Epithelial cell of esophagus (primary cell): ENCODE data around the gene PCDHA7.

ENCODE experiments used
- DNase-seq: peaks from one replicate; pipeline ENCODE4 v3.0.0; 2010; ENCODE audit warnings: low read depth
- H3K4me3 ChIP-seq: 2 replicates; pipeline ENCODE4 v1.5.1; 2011; ENCODE audit warnings: mild to moderate bottlenecking, low read length, control low read depth
- TF ChIP-seq, protein P1 (sequence below): IDR thresholded peaks from 2 replicates; pipeline ENCODE4 v1.5.1; 2011; ENCODE audit warnings: low read depth, mild to moderate bottlenecking, low read length, control low read depth, inconsistent platforms; ENCODE audit not compliant: insufficient read depth; ENCODE audit errors: missing control alignments

PCDHA7 gene

GRCh38 chr5:140857177-140857986 lies 23.3 kb downstream of the PCDHA7 start:
- TF ChIP-seq, protein P1, sequence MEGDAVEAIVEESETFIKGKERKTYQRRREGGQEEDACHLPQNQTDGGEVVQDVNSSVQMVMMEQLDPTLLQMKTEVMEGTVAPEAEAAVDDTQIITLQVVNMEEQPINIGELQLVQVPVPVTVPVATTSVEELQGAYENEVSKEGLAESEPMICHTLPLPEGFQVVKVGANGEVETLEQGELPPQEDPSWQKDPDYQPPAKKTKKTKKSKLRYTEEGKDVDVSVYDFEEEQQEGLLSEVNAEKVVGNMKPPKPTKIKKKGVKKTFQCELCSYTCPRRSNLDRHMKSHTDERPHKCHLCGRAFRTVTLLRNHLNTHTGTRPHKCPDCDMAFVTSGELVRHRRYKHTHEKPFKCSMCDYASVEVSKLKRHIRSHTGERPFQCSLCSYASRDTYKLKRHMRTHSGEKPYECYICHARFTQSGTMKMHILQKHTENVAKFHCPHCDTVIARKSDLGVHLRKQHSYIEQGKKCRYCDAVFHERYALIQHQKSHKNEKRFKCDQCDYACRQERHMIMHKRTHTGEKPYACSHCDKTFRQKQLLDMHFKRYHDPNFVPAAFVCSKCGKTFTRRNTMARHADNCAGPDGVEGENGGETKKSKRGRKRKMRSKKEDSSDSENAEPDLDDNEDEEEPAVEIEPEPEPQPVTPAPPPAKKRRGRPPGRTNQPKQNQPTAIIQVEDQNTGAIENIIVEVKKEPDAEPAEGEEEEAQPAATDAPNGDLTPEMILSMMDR, result no peak
- H3K4me3 ChIP-seq, result no peak overlapping the region

DNA sequence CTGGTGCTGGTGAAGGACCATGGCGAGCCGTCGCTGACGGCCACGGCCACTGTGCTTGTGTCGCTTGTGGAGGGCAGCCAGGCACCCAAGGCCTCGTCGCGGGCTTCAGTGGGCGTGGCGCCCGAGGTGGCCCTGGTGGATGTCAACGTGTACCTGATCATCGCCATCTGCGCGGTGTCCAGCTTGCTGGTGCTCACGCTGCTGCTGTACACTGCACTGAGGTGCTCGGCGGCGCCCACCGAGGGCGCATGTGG lies 23.8 kb downstream of the PCDHA7 start:
- no peak for DNase-seq
- H3K4me3 ChIP-seq, result no peak overlapping the region
- TF ChIP-seq, protein P1, result no peak

More at GRCh38 chr5:140857177-140857986, 23.3 kb downstream of the PCDHA7 start:
- DNase-seq, result no peak

GRCh38 chr5:140862441-140863295 lies 28.6 kb downstream of the PCDHA7 start:
- TF ChIP-seq, protein P1, result no peak
- H3K4me3 ChIP-seq, result no peak overlapping the region
- DNase-seq, result no peak

GRCh38 chr5:140868721-140869554 lies 34.9 kb downstream of the PCDHA7 start, which contains the start of gene PCDHA11:
Gene PCDHA11, plus strand, starts transcription at chr5:140868957. Its CDS starts 147 bp downstream, at chr5:140869104.
- H3K4me3 ChIP-seq, result no peak within 1 kb of the TSS
- peak; percentile 15 for DNase-seq
- TF ChIP-seq, protein P1, result peak; percentile 20

- TF ChIP-seq, protein P1, result no peak
- no peak for DNase-seq
- no peak overlapping the region for H3K4me3 ChIP-seq
Measured at GRCh38 chr5:140869555-140869886, 35.5 kb downstream of the PCDHA7 start.

DNA sequence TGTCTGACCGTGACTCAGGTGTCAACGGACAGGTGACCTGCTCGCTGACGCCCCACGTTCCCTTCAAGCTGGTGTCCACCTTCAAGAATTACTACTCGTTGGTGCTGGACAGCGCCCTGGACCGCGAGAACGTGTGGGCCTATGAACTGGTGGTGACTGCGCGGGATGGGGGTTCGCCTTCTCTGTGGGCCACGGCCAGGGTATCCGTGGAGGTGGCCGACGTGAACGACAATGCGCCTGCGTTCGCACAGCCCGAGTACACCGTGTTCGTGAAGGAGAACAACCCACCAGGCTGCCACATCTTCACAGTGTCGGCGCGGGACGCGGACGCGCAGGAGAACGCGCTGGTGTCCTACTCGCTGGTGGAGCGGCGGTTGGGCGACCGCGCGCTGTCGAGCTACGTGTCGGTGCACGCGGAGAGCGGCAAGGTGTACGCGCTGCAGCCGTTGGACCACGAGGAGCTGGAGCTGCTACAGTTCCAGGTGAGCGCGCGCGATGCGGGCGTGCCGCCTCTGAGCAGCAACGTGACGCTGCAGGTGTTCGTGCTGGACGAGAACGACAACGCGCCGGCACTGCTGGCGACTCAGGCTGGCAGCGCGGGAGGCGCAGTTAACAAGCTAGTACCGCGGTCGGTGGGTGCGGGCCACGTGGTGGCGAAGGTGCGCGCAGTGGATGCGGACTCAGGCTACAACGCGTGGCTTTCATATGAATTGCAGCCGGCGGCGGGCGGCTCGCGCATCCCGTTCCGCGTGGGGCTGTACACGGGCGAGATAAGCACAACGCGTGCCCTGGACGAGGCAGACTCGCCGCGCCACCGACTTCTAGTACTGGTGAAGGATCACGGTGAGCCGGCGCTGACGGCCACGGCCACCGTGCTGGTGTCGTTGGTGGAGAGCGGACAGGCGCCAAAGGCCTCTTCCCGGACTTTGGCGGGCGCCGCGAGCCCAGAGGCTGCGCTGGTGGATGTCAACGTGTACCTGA lies 36.4 kb downstream of the PCDHA7 start:
- no peak overlapping the region for H3K4me3 ChIP-seq
- no peak for DNase-seq
- TF ChIP-seq, protein P1, result no peak
